Measurements from ENCODE around the gene ST6GALNAC1. TPM values are rescaled to one million over a fixed set of nuclear protein-coding genes. Genes with fewer than 3 reads are reported as not detected.

Gene ST6GALNAC1
- 1 to 10 TPM; 1.1 to 2.3 TPM for total RNA-seq

DNA sequence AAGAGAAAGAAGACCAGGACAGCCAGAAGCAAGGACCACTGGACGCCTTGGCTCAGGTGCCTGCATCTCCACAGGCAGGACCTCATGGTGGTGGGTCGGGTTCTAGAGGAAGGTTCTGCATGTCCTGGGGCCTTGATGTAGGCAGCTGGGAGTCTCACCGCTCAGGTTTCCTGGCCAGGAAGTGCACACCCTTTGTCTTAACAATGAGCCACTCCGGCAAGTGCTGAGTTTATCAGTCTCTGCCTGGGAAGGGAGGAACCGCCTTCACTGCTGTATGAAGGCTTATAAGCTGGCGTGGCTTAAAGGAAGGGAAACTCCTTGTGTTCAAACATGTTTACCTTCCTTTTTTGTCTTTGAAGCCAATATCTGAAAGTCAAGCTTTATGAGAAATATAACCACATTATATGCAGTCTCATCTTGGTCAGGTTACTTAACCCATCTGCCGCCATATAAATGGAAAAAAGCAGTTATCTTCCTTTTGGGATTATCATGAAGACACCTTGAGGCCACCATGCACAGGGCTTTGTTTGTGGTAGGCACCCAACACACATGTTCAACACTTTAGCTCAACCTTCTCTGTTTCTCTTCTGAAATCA, at the start of gene ST6GALNAC1:
Gene ST6GALNAC1, minus strand, starts transcription at position 205 of the 596 bp plus-strand sequence. Its CDS starts 119 bp downstream, at position 86.
- Mint-ChIP-seq H3K27me3 (no peaks in the 10 kb centered on the region), H3K27ac (peak within 1 kb of the TSS; percentile 49), H3K4me1 (ENCODE audit: low read depth) (peaks cover 32% of the 10 kb centered on the region), H3K4me3 (peak within 1 kb of the TSS; percentile 68), H3K36me3 (peaks cover 3% of the 10 kb centered on the region), H3K9me3 (peaks cover 6% of the 10 kb centered on the region)
- DNase-seq = peak; percentile 44
- intact Hi-C loops (cut with micrococcal nuclease) = no loop called here
- POLR2A ChIA-PET = interaction anchor here (0.9 kb wide), 1 partner anchor 29 kb away, joined by 4 read pairs; no protein-coding TSS in a partner anchor
- CTCF ChIA-PET = interaction anchor here (1.3 kb wide), 1 partner anchor 85 kb away, joined by 3 read pairs; no protein-coding TSS in a partner anchor

GRCh38 chr17:76691379-76692191, 48.0 kb upstream of the ST6GALNAC1 start:
- POLR2A ChIA-PET = no interaction called here

GRCh38 chr17:76690596-76691280, 47.2 kb upstream of the ST6GALNAC1 start:
- CTCF ChIA-PET = interaction anchor here (0.6 to 1.0 kb wide), 2 partner anchors 9 to 67 kb away, joined by 3 read pairs; no protein-coding TSS in a partner anchor
- intact Hi-C loops (cut with micrococcal nuclease) = no loop called here

More at GRCh38 chr17:76691379-76692191, 48.0 kb upstream of the ST6GALNAC1 start:
- DNase-seq = no peak
- Mint-ChIP-seq H3K36me3 (no peaks in the 10 kb centered on the region), H3K4me3 (no peak overlapping the region), H3K9me3 (no peaks in the 10 kb centered on the region), H3K27ac (no peak overlapping the region), H3K4me1 (ENCODE audit: low read depth) (peaks cover 9% of the 10 kb centered on the region), H3K27me3 (peaks cover 1% of the 10 kb centered on the region)
- CTCF ChIA-PET = interaction anchor here (0.6 kb wide), 1 partner anchor 68 kb away, joined by 3 read pairs; no protein-coding TSS in a partner anchor
- intact Hi-C loops (cut with micrococcal nuclease) = no loop called here

DNA sequence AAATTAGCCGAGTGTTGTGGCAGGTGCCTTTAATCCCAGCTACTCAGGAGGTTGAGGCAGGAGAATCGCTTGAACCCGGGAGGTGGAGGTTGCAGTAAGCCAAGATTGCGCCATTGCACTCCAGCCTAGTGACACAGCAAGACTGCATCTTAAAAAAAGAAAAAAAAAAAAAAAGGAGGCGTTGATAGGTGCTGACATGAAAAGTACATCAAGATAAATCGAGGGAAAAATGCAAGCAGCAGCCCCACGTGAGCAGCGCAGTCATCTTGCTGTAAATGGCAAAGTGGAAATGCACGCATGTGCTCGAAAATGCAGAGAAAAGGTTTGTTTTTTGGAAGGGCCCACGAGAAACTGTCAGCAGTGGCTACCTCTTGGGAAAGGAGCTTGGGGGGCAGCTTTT, 46.3 kb upstream of the ST6GALNAC1 start:
- no peak overlapping the region for H3K27ac Mint-ChIP-seq
- intact Hi-C loops (cut with micrococcal nuclease) = loop anchor here (10.0 kb wide), 1 partner anchor 65 kb away; no protein-coding TSS in a partner anchor
- H3K4me1 Mint-ChIP-seq (ENCODE audit: low read depth) = no peaks in the 10 kb centered on the region
- H3K27me3 Mint-ChIP-seq = peaks cover 1% of the 10 kb centered on the region
- H3K4me3 Mint-ChIP-seq = no peak overlapping the region
- ChIA-PET POLR2A (no interaction called here), CTCF (no interaction called here)
- no peaks in the 10 kb centered on the region for H3K9me3 Mint-ChIP-seq
- no peaks in the 10 kb centered on the region for H3K36me3 Mint-ChIP-seq
- DNase-seq = no peak

More at GRCh38 chr17:76690596-76691280, 47.2 kb upstream of the ST6GALNAC1 start:
- no peak for DNase-seq
- Mint-ChIP-seq H3K36me3 (no peaks in the 10 kb centered on the region), H3K9me3 (no peaks in the 10 kb centered on the region), H3K27me3 (peaks cover 1% of the 10 kb centered on the region), H3K27ac (no peak overlapping the region), H3K4me3 (no peak overlapping the region), H3K4me1 (ENCODE audit: low read depth) (peaks cover 7% of the 10 kb centered on the region)
- POLR2A ChIA-PET = no interaction called here

GRCh38 chr17:76688165-76688622, 44.6 kb upstream of the ST6GALNAC1 start:
- H3K4me3 Mint-ChIP-seq = no peak overlapping the region
- no peaks in the 10 kb centered on the region for H3K27me3 Mint-ChIP-seq
- no peaks in the 10 kb centered on the region for H3K9me3 Mint-ChIP-seq
- ChIA-PET CTCF (no interaction called here), POLR2A (no interaction called here)
- no peak overlapping the region for H3K27ac Mint-ChIP-seq
- no peaks in the 10 kb centered on the region for H3K4me1 Mint-ChIP-seq (ENCODE audit: low read depth)
- intact Hi-C loops (cut with micrococcal nuclease) = loop anchor here (10.0 kb wide), 1 partner anchor 63 kb away; no protein-coding TSS in a partner anchor
- no peak for DNase-seq
- no peaks in the 10 kb centered on the region for H3K36me3 Mint-ChIP-seq

DNA sequence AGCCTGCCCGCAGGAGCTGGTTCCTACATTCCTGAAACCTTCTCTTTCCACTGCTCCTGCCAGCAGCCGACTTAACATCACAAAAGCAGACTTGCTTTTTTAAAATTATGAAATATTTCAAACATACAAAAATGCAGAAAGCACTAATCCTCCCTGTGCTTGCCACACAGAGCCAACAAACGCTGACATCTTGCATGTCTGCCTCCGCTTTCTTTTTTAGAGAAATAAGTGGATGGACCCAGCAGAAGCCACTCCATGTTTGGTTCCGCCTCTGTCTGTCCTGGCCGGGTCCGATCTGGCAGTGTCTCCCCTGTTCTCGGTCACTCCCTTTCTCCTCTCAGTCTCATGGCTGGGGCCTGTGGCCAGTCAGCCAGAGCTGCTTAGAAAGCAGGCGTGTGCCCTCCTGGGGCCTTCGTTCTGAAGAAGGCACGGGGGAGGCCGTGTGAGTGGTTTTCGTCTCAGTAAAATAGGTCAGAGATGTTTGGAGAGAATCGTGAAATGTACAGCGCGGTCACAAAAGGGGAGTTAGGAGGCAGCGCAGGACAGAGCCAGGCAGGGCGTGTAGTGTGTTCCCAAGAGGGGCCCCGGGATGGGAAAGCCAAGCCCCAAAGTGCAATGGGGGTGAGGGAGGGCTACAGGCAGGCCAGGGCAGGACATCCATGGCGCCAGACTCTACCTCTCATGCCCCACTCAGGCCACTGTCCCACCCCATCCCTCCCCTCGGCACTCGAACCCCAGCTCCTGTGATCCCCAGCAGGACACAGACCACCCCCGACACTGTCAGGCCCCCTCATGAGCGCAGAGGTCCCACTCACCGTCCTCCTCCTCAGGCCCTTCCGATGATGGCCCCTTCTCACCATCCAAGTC, 44.0 kb upstream of the ST6GALNAC1 start:
- intact Hi-C loops (cut with micrococcal nuclease) = loop anchor here (10.0 kb wide), 1 partner anchor 63 kb away; no protein-coding TSS in a partner anchor
- Mint-ChIP-seq H3K9me3 (no peaks in the 10 kb centered on the region), H3K4me3 (no peak overlapping the region), H3K36me3 (no peaks in the 10 kb centered on the region), H3K27ac (no peak overlapping the region), H3K27me3 (no peaks in the 10 kb centered on the region), H3K4me1 (ENCODE audit: low read depth) (no peaks in the 10 kb centered on the region)
- CTCF ChIA-PET = no interaction called here
- no peak for DNase-seq
- POLR2A ChIA-PET = no interaction called here

- H3K27ac Mint-ChIP-seq = no peak overlapping the region
- no peaks in the 10 kb centered on the region for H3K9me3 Mint-ChIP-seq
- no peaks in the 10 kb centered on the region for H3K36me3 Mint-ChIP-seq
- intact Hi-C loops (cut with micrococcal nuclease) = loop anchor here (10.0 kb wide), 1 partner anchor 62 kb away; no protein-coding TSS in a partner anchor
- POLR2A ChIA-PET = interaction anchor here (0.7 kb wide), 1 partner anchor 208 kb away, joined by 3 read pairs; no protein-coding TSS in a partner anchor
- CTCF ChIA-PET = no interaction called here
- H3K4me1 Mint-ChIP-seq (ENCODE audit: low read depth) = peaks cover 3% of the 10 kb centered on the region
- H3K4me3 Mint-ChIP-seq = no peak overlapping the region
- DNase-seq = no peak
- no peaks in the 10 kb centered on the region for H3K27me3 Mint-ChIP-seq
Observed at GRCh38 chr17:76686538-76687297, 43.2 kb upstream of the ST6GALNAC1 start.

DNA sequence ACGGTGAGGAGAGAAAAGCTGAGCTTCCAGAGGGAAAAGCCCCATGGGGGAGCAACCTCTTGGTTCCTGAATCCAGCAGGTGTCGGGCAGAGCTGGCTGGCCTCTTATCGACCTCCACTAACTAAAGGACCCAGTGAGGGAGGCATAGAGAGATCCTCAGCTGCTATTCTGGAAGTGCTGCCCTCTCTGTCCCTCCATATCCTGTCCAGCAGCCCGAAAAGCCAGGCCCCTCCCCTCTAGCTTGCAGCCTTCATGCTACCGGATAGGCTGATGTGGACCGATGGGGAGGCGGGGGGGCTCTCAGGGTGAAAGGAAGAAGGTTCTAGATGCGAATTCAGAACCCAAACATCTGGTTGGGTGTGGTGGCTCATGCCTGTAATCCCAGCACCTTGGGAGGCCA, 42.3 kb upstream of the ST6GALNAC1 start:
- H3K9me3 Mint-ChIP-seq = no peaks in the 10 kb centered on the region
- H3K36me3 Mint-ChIP-seq = no peaks in the 10 kb centered on the region
- POLR2A ChIA-PET = no interaction called here
- no peak overlapping the region for H3K27ac Mint-ChIP-seq
- H3K27me3 Mint-ChIP-seq = no peaks in the 10 kb centered on the region
- no peak for DNase-seq
- no peak overlapping the region for H3K4me3 Mint-ChIP-seq
- intact Hi-C loops (cut with micrococcal nuclease) = loop anchor here (10.0 kb wide), 1 partner anchor 61 kb away; no protein-coding TSS in a partner anchor
- H3K4me1 Mint-ChIP-seq (ENCODE audit: low read depth) = peaks cover 3% of the 10 kb centered on the region
- CTCF ChIA-PET = no interaction called here

DNA sequence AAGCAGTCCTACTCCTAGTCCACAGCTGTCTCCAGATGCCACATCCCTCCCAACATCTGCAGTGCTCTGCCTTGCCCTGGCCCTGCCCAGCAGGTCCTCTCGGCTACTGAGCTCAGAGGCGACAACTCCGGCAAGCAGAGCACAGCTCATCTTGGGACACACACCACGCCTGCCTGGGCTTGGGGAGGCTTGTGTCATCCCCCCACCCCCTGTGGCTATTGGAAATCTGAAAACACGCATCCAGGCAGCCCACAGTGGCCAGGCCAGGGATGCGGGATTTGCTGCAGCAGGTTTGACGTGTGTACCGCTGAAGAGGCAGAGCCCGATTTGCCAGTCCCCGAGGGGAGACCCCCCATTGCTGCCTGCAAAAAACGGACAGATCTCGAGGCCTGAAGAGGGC, 41.8 kb upstream of the ST6GALNAC1 start:
- Mint-ChIP-seq H3K4me1 (ENCODE audit: low read depth) (peaks cover 3% of the 10 kb centered on the region), H3K9me3 (no peaks in the 10 kb centered on the region), H3K27ac (no peak overlapping the region), H3K4me3 (no peak overlapping the region), H3K27me3 (no peaks in the 10 kb centered on the region), H3K36me3 (no peaks in the 10 kb centered on the region)
- ChIA-PET CTCF (interaction anchor here (0.5 kb wide), 1 partner anchor 921 kb away, joined by 3 read pairs; no protein-coding TSS in a partner anchor), POLR2A (no interaction called here)
- no peak for DNase-seq
- intact Hi-C loops (cut with micrococcal nuclease) = loop anchor here (10.0 kb wide), 1 partner anchor 61 kb away; no protein-coding TSS in a partner anchor

GRCh38 chr17:76684756-76685155, 41.2 kb upstream of the ST6GALNAC1 start:
- no peaks in the 10 kb centered on the region for H3K9me3 Mint-ChIP-seq
- no peak overlapping the region for H3K27ac Mint-ChIP-seq
- CTCF ChIA-PET = no interaction called here
- peaks cover 3% of the 10 kb centered on the region for H3K4me1 Mint-ChIP-seq (ENCODE audit: low read depth)
- POLR2A ChIA-PET = interaction anchor here (0.6 kb wide), 1 partner anchor 42 kb away, joined by 4 read pairs; no protein-coding TSS in a partner anchor
- no peak overlapping the region for H3K4me3 Mint-ChIP-seq
- no peaks in the 10 kb centered on the region for H3K36me3 Mint-ChIP-seq
- no peaks in the 10 kb centered on the region for H3K27me3 Mint-ChIP-seq
- DNase-seq = no peak
- intact Hi-C loops (cut with micrococcal nuclease) = loop anchor here (10.0 kb wide), 1 partner anchor 60 kb away; no protein-coding TSS in a partner anchor
